Measurements from ENCODE around the gene TSPYL4. TPM values are rescaled to one million over a fixed set of nuclear protein-coding genes. Genes with fewer than 3 reads are reported as not detected.
A peak's percentile ranks its signal among the peaks of the same experiment; 100 is the strongest.

Gene TSPYL4
- total RNA-seq, 2 experiments from 2014 or later: 10.5 to 11.1 TPM

- no peaks in the 10 kb centered on the region for H3K27me3 Mint-ChIP-seq
- peaks cover 10% of the 10 kb centered on the region for H3K4me1 Mint-ChIP-seq (ENCODE audit: low read depth)
- POLR2A ChIA-PET: interaction anchor here (2.6 kb wide), 1 partner anchor 28 kb away, joined by 13 read pairs; the partner anchor contains the start of gene TSPYL1
- CTCF ChIA-PET: interaction anchor here (1.0 to 2.9 kb wide), 2 partner anchors 34 to 309 kb away, joined by 3 to 14 read pairs; no protein-coding TSS in a partner anchor
- H3K27ac Mint-ChIP-seq: no peak overlapping the region
- H3K4me3 Mint-ChIP-seq: no peak overlapping the region
- peaks cover 9% of the 10 kb centered on the region for H3K36me3 Mint-ChIP-seq
- DNase-seq: no peak
- intact Hi-C loops (cut with micrococcal nuclease): no loop called here
- H3K9me3 Mint-ChIP-seq: no peaks in the 10 kb centered on the region
These were observed 2.1 kb downstream of the TSPYL4 start for GRCh38 chr6:116251568-116252384.

- ChIA-PET POLR2A (no interaction called here), CTCF (interaction anchor here (1.0 to 1.1 kb wide), 2 partner anchors 40 to 312 kb away, joined by 3 read pairs; no protein-coding TSS in a partner anchor)
- no peak overlapping the region for H3K27ac Mint-ChIP-seq
- peaks cover 11% of the 10 kb centered on the region for H3K36me3 Mint-ChIP-seq
- no peaks in the 10 kb centered on the region for H3K9me3 Mint-ChIP-seq
- intact Hi-C loops (cut with micrococcal nuclease): no loop called here
- H3K27me3 Mint-ChIP-seq: no peaks in the 10 kb centered on the region
- H3K4me1 Mint-ChIP-seq (ENCODE audit: low read depth): peaks cover 10% of the 10 kb centered on the region
- no peak overlapping the region for H3K4me3 Mint-ChIP-seq
- DNase-seq: no peak
These were observed 5.3 kb downstream of the TSPYL4 start for GRCh38 chr6:116248577-116248976.

- DNase-seq: no peak
- H3K27me3 Mint-ChIP-seq: no peaks in the 10 kb centered on the region
- intact Hi-C loops (cut with micrococcal nuclease): no loop called here
- ChIA-PET CTCF (interaction anchor here (0.9 to 1.0 kb wide), 2 partner anchors 27 to 41 kb away, joined by 3 read pairs; no protein-coding TSS in a partner anchor), POLR2A (no interaction called here)
- H3K4me1 Mint-ChIP-seq (ENCODE audit: low read depth): peaks cover 10% of the 10 kb centered on the region
- no peak overlapping the region for H3K27ac Mint-ChIP-seq
- H3K9me3 Mint-ChIP-seq: no peaks in the 10 kb centered on the region
- no peak overlapping the region for H3K4me3 Mint-ChIP-seq
- H3K36me3 Mint-ChIP-seq: peaks cover 8% of the 10 kb centered on the region
These were observed 6.6 kb downstream of the TSPYL4 start for GRCh38 chr6:116247285-116247684.

GRCh38 chr6:116246089-116246488, 7.8 kb downstream of the TSPYL4 start:
- Mint-ChIP-seq H3K4me1 (ENCODE audit: low read depth) (peaks cover 10% of the 10 kb centered on the region), H3K27me3 (no peaks in the 10 kb centered on the region), H3K36me3 (peaks cover 2% of the 10 kb centered on the region), H3K4me3 (no peak overlapping the region), H3K27ac (no peak overlapping the region), H3K9me3 (no peaks in the 10 kb centered on the region)
- POLR2A ChIA-PET: no interaction called here
- no peak for DNase-seq
- CTCF ChIA-PET: interaction anchor here (1.0 to 1.1 kb wide), 2 partner anchors 23 to 28 kb away, joined by 3 to 4 read pairs; no protein-coding TSS in a partner anchor
- intact Hi-C loops (cut with micrococcal nuclease): no loop called here

GRCh38 chr6:116244284-116244683, 9.6 kb downstream of the TSPYL4 start:
- peaks cover 10% of the 10 kb centered on the region for H3K4me1 Mint-ChIP-seq (ENCODE audit: low read depth)
- intact Hi-C loops (cut with micrococcal nuclease): no loop called here
- H3K27ac Mint-ChIP-seq: no peak overlapping the region
- H3K27me3 Mint-ChIP-seq: no peaks in the 10 kb centered on the region
- CTCF ChIA-PET: no interaction called here
- no peaks in the 10 kb centered on the region for H3K9me3 Mint-ChIP-seq
- POLR2A ChIA-PET: no interaction called here
- H3K36me3 Mint-ChIP-seq: peaks cover 4% of the 10 kb centered on the region
- no peak overlapping the region for H3K4me3 Mint-ChIP-seq
- no peak for DNase-seq

GRCh38 chr6:116239856-116240255, 14.0 kb downstream of the TSPYL4 start:
- no peaks in the 10 kb centered on the region for H3K27me3 Mint-ChIP-seq
- ChIA-PET POLR2A (no interaction called here), CTCF (no interaction called here)
- peaks cover 4% of the 10 kb centered on the region for H3K36me3 Mint-ChIP-seq
- H3K4me3 Mint-ChIP-seq: no peak overlapping the region
- no peak overlapping the region for H3K27ac Mint-ChIP-seq
- intact Hi-C loops (cut with micrococcal nuclease): no loop called here
- no peak for DNase-seq
- H3K4me1 Mint-ChIP-seq (ENCODE audit: low read depth): no peaks in the 10 kb centered on the region
- H3K9me3 Mint-ChIP-seq: no peaks in the 10 kb centered on the region

GRCh38 chr6:116239256-116239655, 14.6 kb downstream of the TSPYL4 start:
- no peak for DNase-seq
- CTCF ChIA-PET: interaction anchor here (0.7 kb wide), 1 partner anchor 21 kb away, joined by 3 read pairs; no protein-coding TSS in a partner anchor
- Mint-ChIP-seq H3K36me3 (peaks cover 4% of the 10 kb centered on the region), H3K9me3 (no peaks in the 10 kb centered on the region), H3K27ac (no peak overlapping the region), H3K27me3 (no peaks in the 10 kb centered on the region), H3K4me1 (ENCODE audit: low read depth) (no peaks in the 10 kb centered on the region), H3K4me3 (no peak overlapping the region)
- intact Hi-C loops (cut with micrococcal nuclease): no loop called here
- POLR2A ChIA-PET: no interaction called here

GRCh38 chr6:116238083-116238482, 15.8 kb downstream of the TSPYL4 start:
- Mint-ChIP-seq H3K27me3 (no peaks in the 10 kb centered on the region), H3K27ac (no peak overlapping the region), H3K36me3 (peaks cover 7% of the 10 kb centered on the region), H3K9me3 (no peaks in the 10 kb centered on the region), H3K4me1 (ENCODE audit: low read depth) (no peaks in the 10 kb centered on the region), H3K4me3 (no peak overlapping the region)
- ChIA-PET POLR2A (no interaction called here), CTCF (no interaction called here)
- intact Hi-C loops (cut with micrococcal nuclease): no loop called here
- no peak for DNase-seq

GRCh38 chr6:116234689-116235088, 19.2 kb downstream of the TSPYL4 start:
- no peaks in the 10 kb centered on the region for H3K9me3 Mint-ChIP-seq
- no peaks in the 10 kb centered on the region for H3K4me1 Mint-ChIP-seq (ENCODE audit: low read depth)
- no peaks in the 10 kb centered on the region for H3K27me3 Mint-ChIP-seq
- no peak for DNase-seq
- H3K4me3 Mint-ChIP-seq: no peak overlapping the region
- peaks cover 4% of the 10 kb centered on the region for H3K36me3 Mint-ChIP-seq
- intact Hi-C loops (cut with micrococcal nuclease): no loop called here
- ChIA-PET POLR2A (interaction anchor here (0.6 kb wide), 1 partner anchor 20 kb away, joined by 4 read pairs; no protein-coding TSS in a partner anchor), CTCF (no interaction called here)
- no peak overlapping the region for H3K27ac Mint-ChIP-seq

GRCh38 chr6:116229287-116229913, 24.5 kb downstream of the TSPYL4 start:
- intact Hi-C loops (cut with micrococcal nuclease): no loop called here
- no peaks in the 10 kb centered on the region for H3K9me3 Mint-ChIP-seq
- peaks cover 7% of the 10 kb centered on the region for H3K36me3 Mint-ChIP-seq
- H3K4me1 Mint-ChIP-seq (ENCODE audit: low read depth): no peaks in the 10 kb centered on the region
- ChIA-PET CTCF (interaction anchor here (0.6 to 4.7 kb wide), 3 partner anchors 12 to 117 kb away, joined by 3 to 27 read pairs (median 3); no protein-coding TSS in a partner anchor), POLR2A (no interaction called here)
- no peaks in the 10 kb centered on the region for H3K27me3 Mint-ChIP-seq
- no peak overlapping the region for H3K4me3 Mint-ChIP-seq
- H3K27ac Mint-ChIP-seq: no peak overlapping the region
- peak; percentile 41 for DNase-seq

- Mint-ChIP-seq H3K27ac (no peak overlapping the region), H3K9me3 (no peaks in the 10 kb centered on the region)
- intact Hi-C loops (cut with micrococcal nuclease): no loop called here
These were observed 30.5 kb downstream of the TSPYL4 start for GRCh38 chr6:116223355-116223754.

GRCh38 chr6:116221911-116222310, 32.0 kb downstream of the TSPYL4 start:
- H3K4me3 Mint-ChIP-seq: no peak overlapping the region
- no peak overlapping the region for H3K27ac Mint-ChIP-seq
- POLR2A ChIA-PET: no interaction called here
- H3K9me3 Mint-ChIP-seq: no peaks in the 10 kb centered on the region
- intact Hi-C loops (cut with micrococcal nuclease): no loop called here
- DNase-seq: no peak
- H3K36me3 Mint-ChIP-seq: peaks cover 5% of the 10 kb centered on the region
- CTCF ChIA-PET: no interaction called here
- no peaks in the 10 kb centered on the region for H3K4me1 Mint-ChIP-seq (ENCODE audit: low read depth)
- no peaks in the 10 kb centered on the region for H3K27me3 Mint-ChIP-seq

More at GRCh38 chr6:116223355-116223754, 30.5 kb downstream of the TSPYL4 start:
- H3K27me3 Mint-ChIP-seq: no peaks in the 10 kb centered on the region
- no peak overlapping the region for H3K4me3 Mint-ChIP-seq
- ChIA-PET CTCF (interaction anchor here (0.8 kb wide), 1 partner anchor 19 kb away, joined by 3 read pairs; no protein-coding TSS in a partner anchor), POLR2A (no interaction called here)
- peaks cover 5% of the 10 kb centered on the region for H3K36me3 Mint-ChIP-seq
- no peak for DNase-seq
- no peaks in the 10 kb centered on the region for H3K4me1 Mint-ChIP-seq (ENCODE audit: low read depth)
